K562 (cell line): ENCODE measurements around the gene CFAP157. TPM values are rescaled to one million over a fixed set of nuclear protein-coding genes. Genes with fewer than 3 reads are reported as not detected.

Experiments used
- ETV5 ChIP-seq: sonication (generic); formaldehyde crosslinking; IDR thresholded peaks from 2 replicates; pipeline ENCODE4 v1.4.0; 2020; ENCODE audit warnings: low read depth, mild to moderate bottlenecking, missing genetic modification reagents
- HDAC6 ChIP-seq: IDR thresholded peaks from 2 replicates; pipeline ENCODE4 v1.6.1; 2012; ENCODE audit warnings: low read depth, mild to moderate bottlenecking, control low read depth, inconsistent platforms, low read length, moderate library complexity
- ILK ChIP-seq: fragments of 450-650 bp; IDR thresholded peaks from 2 replicates; pipeline ENCODE4 v1.6.1; 2016; ENCODE audit warnings: missing genetic modification characterization, low read depth, mild to moderate bottlenecking, missing compliant biosample characterization, moderate library complexity, borderline replicate concordance
- KDM1A ChIP-seq, 2 experiments: fragments of 450-650 bp; IDR thresholded peaks; 2 replicates each; pipeline ENCODE4 v1.6.1; 2016; ENCODE audit warnings: mild to moderate bottlenecking in 2 of 2
- LARP7 ChIP-seq: fragments of 450-650 bp; IDR thresholded peaks from 2 replicates; pipeline ENCODE4 v1.6.1; 2016
- NFE2L1 ChIP-seq: fragments of 450-650 bp; IDR thresholded peaks from 2 replicates; pipeline ENCODE4 v1.6.1; 2016; ENCODE audit warnings: missing genetic modification characterization, low read depth, mild to moderate bottlenecking, missing compliant biosample characterization, moderate library complexity, borderline replicate concordance
- POLR2H ChIP-seq: IDR thresholded peaks from 2 replicates; pipeline ENCODE4 v1.6.1; 2016; ENCODE audit warnings: missing genetic modification characterization, low read depth, mild to moderate bottlenecking, control low read depth, missing compliant biosample characterization, moderate library complexity
- RBFOX2 ChIP-seq: fragments of 200-400 bp; formaldehyde crosslinking; IDR thresholded peaks from 2 replicates; pipeline ENCODE4 v1.6.1; 2017; ENCODE audit warnings: low read depth, mild to moderate bottlenecking, low read length, moderate library complexity
- SRF ChIP-seq, 2 experiments: fragments of 250-450, 450-650 bp in 1 of 2; sonication (Bioruptor Pico) in 1 of 2; sonication (generic) in 1 of 2; formaldehyde crosslinking; IDR thresholded peaks; 2 replicates each; pipeline versions ENCODE4 v1.5.0 to v1.5.1; 2020 to 2022; ENCODE audit warnings: mild to moderate bottlenecking in 1 of 2, missing genetic modification reagents in 1 of 2
- STAT5A ChIP-seq: IDR thresholded peaks from 2 replicates; pipeline ENCODE4 v1.6.1; 2012; ENCODE audit warnings: low read length, inconsistent platforms, borderline replicate concordance
- TEAD2 ChIP-seq: fragments of 450-650 bp; IDR thresholded peaks from 2 replicates; pipeline ENCODE4 v1.6.1; 2016; ENCODE audit warnings: missing genetic modification characterization, control low read depth, missing compliant biosample characterization
- ZBTB1 ChIP-seq: sonication (generic); formaldehyde crosslinking; IDR thresholded peaks from 2 replicates; pipeline ENCODE4 v1.8.1; 2023; ENCODE audit warnings: missing genetic modification reagents, low read depth, mild to moderate bottlenecking, borderline replicate concordance
- ZNF282 ChIP-seq: sonication (generic); formaldehyde crosslinking; IDR thresholded peaks from 2 replicates; pipeline ENCODE4 v1.8.1; 2023; ENCODE audit warnings: missing genetic modification reagents
- ZNF696 ChIP-seq: fragments of 250-450 bp; sonication (Bioruptor Pico); conservative IDR thresholded peaks from 2 replicates; pipeline ENCODE4 v1.4.0; 2020; ENCODE audit warnings: mild to moderate bottlenecking, moderate library complexity
- ZNF740 ChIP-seq, 3 experiments: fragments of 200-800 bp in 1 of 3; sonication (Bioruptor generic) in 1 of 3; sonication (generic) in 1 of 3; formaldehyde crosslinking in 1 of 3; IDR thresholded peaks; 2 replicates each; pipeline versions ENCODE4 v1.6.1 to v1.8.0; 2016 to 2022; ENCODE audit warnings: mild to moderate bottlenecking in 2 of 3, missing compliant biosample characterization in 2 of 3, missing genetic modification characterization in 2 of 3, missing genetic modification reagents in 1 of 3
- polyA plus RNA-seq, 8 experiments: library from polyadenylated mRNA; depleted of rRNA in 4 of 8; stranded (reverse) in 5 of 8; unstranded in 3 of 8; fragments of >200 nt; fragmentation: Nextera tagmentation in 2 of 8; fragmentation: Illumina TruSeq in 1 of 8; extraction: Ambion mirVana in 2 of 8; extraction: Trizol in 1 of 8; gene quantifications; 2 replicates each; pipeline versions ENCODE4 v1.2.1 to v1.2.3, GENCODE V29; 2011 to 2014; ENCODE audit warnings: inconsistent platforms in 1 of 8, missing spikeins in 1 of 8
- total RNA-seq, 7 experiments: library from RNA; depleted of rRNA in 6 of 7; stranded (reverse); fragments of >200 nt in 6 of 7; fragmentation: Illumina TruSeq in 2 of 7; extraction: Trizol in 2 of 7; gene quantifications; 2 replicates each; pipeline versions ENCODE4 v1.2.1 to v1.2.3, GENCODE V29; 2011 to 2021; ENCODE audit warnings: low replicate concordance in 1 of 7
- TF ChIP-seq, protein P1 (sequence below): sonication (generic); formaldehyde crosslinking; IDR thresholded peaks from 2 replicates; pipeline ENCODE4 v1.8.0; 2022; ENCODE audit warnings: missing genetic modification reagents, mild to moderate bottlenecking, borderline replicate concordance
- TF ChIP-seq, protein P2 (sequence below), 3 experiments: IDR thresholded peaks in 2 of 3; conservative IDR thresholded peaks in 1 of 3; 2 replicates each; pipeline ENCODE4 v1.5.1; 2011 to 2012; ENCODE audit warnings: low read length in 3 of 3, mild to moderate bottlenecking in 3 of 3, control low read depth in 2 of 3, improper control_type of control experiment in 1 of 3, inconsistent platforms in 1 of 3, low read depth in 1 of 3, mixed read lengths in 1 of 3, moderate library complexity in 1 of 3; ENCODE audit not compliant: insufficient read depth in 2 of 3
- TF ChIP-seq, protein P3 (sequence below): sonication (generic); formaldehyde crosslinking; IDR thresholded peaks from 2 replicates; pipeline ENCODE4 v1.9.0; 2022; ENCODE audit warnings: mild to moderate bottlenecking, missing genetic modification reagents
- TF ChIP-seq, protein P4 (sequence below), 2 experiments: IDR thresholded peaks; 2 replicates each; pipeline ENCODE4 v1.6.1; 2012; ENCODE audit warnings: improper control_type of control experiment in 2 of 2, low read depth in 2 of 2, low read length in 2 of 2, borderline replicate concordance in 1 of 2

The CFAP157 gene
- total and polyA plus RNA-seq, 9 of the 15 experiments (the other 6 are each of a cell fraction or from before 2014, with no cell fraction given) = 0.03 TPM; not detected in 8

DNA sequence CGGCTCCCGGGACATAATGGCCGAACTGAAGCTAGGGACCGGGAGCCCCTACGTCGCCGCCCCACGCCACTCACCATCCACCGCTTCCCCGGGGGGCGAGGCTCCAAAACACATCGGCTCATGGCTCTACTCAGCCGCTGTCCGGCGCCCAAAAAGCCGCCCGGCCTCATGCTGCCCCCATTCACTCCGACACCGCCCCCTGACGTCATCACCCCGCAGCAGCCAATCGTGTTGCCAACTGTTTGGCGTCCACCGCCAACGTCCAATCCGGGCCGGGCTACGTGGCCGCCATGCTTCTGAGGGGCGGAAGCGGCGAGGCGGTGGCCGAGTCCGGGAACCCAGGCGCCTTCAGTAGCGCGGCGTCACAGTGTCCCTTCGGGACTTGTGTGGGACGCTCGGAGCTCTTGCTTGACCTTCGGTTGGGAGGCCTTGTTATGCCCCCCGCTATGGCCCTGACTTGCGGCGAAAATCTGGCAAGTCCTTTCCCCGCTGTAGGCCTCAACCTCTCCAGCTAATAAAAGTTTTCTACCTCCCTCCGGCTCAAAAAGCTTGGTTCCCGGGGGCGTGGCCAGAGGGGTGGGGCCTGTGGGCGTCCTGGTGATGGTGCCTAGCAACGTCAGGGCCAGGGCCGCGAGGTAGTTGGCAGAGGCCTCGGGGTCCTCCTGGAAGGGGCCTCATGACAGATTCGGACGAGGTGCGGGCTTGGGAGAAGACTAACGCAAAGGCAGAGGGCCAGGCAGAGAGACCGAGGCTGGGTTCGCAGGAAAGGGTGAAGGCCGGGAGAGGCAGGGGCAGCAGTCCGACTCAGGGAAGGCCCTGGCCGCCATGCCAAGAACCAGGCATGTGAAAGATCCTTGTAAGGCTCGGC lies 8.9 kb downstream of the CFAP157 start, which contains the start of the genes PTRH1 and TTC16 (continued):
- TF ChIP-seq, protein P1, sequence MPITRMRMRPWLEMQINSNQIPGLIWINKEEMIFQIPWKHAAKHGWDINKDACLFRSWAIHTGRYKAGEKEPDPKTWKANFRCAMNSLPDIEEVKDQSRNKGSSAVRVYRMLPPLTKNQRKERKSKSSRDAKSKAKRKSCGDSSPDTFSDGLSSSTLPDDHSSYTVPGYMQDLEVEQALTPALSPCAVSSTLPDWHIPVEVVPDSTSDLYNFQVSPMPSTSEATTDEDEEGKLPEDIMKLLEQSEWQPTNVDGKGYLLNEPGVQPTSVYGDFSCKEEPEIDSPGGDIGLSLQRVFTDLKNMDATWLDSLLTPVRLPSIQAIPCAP (CRISPR knock-in tag) = no peak
- TF ChIP-seq ILK (tag) (no peak), ZBTB1 (peak; percentile 38; the same call in 1 of the 2 replicates), ZNF740 (CRISPR knock-in tag; IDR thresholded peaks at IDR 0.05) (no peak), ZNF740 (tag; IDR thresholded peaks at IDR 0.05) (no peak), ZNF696 (CRISPR knock-in tag) (no peak), ETV5 (peak; percentile 44; the same call in 1 of the 2 replicates), POLR2H (tag) (no peak), NFE2L1 (tag) (no peak), STAT5A (no peak), KDM1A (IDR thresholded peaks at IDR 0.05) (no peak), LARP7 (no peak), TEAD2 (tag) (no peak), ZNF282 (CRISPR knock-in tag) (no peak), HDAC6 (no peak), RBFOX2 (peak; percentile 81), SRF (CRISPR knock-in tag; IDR thresholded peaks at IDR 0.05) (no peak)
- TF ChIP-seq, protein P2, sequence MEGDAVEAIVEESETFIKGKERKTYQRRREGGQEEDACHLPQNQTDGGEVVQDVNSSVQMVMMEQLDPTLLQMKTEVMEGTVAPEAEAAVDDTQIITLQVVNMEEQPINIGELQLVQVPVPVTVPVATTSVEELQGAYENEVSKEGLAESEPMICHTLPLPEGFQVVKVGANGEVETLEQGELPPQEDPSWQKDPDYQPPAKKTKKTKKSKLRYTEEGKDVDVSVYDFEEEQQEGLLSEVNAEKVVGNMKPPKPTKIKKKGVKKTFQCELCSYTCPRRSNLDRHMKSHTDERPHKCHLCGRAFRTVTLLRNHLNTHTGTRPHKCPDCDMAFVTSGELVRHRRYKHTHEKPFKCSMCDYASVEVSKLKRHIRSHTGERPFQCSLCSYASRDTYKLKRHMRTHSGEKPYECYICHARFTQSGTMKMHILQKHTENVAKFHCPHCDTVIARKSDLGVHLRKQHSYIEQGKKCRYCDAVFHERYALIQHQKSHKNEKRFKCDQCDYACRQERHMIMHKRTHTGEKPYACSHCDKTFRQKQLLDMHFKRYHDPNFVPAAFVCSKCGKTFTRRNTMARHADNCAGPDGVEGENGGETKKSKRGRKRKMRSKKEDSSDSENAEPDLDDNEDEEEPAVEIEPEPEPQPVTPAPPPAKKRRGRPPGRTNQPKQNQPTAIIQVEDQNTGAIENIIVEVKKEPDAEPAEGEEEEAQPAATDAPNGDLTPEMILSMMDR (IDR thresholded peaks at IDR 0.05 in 2 of 3, conservative IDR thresholded peaks at IDR 0.05 in 1 of 3; ENCODE audit: insufficient read depth in 2 of 3, low read depth in 1 of 3, low read length in 3 of 3) = no peak
- TF ChIP-seq, protein P3, sequence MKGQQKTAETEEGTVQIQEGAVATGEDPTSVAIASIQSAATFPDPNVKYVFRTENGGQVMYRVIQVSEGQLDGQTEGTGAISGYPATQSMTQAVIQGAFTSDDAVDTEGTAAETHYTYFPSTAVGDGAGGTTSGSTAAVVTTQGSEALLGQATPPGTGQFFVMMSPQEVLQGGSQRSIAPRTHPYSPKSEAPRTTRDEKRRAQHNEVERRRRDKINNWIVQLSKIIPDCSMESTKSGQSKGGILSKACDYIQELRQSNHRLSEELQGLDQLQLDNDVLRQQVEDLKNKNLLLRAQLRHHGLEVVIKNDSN (CRISPR knock-in tag) = no peak
- TF ChIP-seq, protein P4, sequence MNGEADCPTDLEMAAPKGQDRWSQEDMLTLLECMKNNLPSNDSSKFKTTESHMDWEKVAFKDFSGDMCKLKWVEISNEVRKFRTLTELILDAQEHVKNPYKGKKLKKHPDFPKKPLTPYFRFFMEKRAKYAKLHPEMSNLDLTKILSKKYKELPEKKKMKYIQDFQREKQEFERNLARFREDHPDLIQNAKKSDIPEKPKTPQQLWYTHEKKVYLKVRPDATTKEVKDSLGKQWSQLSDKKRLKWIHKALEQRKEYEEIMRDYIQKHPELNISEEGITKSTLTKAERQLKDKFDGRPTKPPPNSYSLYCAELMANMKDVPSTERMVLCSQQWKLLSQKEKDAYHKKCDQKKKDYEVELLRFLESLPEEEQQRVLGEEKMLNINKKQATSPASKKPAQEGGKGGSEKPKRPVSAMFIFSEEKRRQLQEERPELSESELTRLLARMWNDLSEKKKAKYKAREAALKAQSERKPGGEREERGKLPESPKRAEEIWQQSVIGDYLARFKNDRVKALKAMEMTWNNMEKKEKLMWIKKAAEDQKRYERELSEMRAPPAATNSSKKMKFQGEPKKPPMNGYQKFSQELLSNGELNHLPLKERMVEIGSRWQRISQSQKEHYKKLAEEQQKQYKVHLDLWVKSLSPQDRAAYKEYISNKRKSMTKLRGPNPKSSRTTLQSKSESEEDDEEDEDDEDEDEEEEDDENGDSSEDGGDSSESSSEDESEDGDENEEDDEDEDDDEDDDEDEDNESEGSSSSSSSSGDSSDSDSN (IDR thresholded peaks at IDR 0.05; ENCODE audit: borderline replicate concordance in 1 of 2, low read depth in 2 of 2, low read length in 2 of 2) = 0 out of 4 replicates have a peak, but pooled peaks have one; percentile 43 to 50
